ENCODE data around the gene ANKHD1.
A peak's percentile ranks its signal among the peaks of the same experiment; 100 is the strongest.
"Not testable (repeated sequence)": the region's sequence is repeated elsewhere in the genome, so short reads cannot be mapped to it uniquely, and the experiment has no call there.

The ANKHD1 gene

GRCh38 chr5:140575309-140575708, 173.7 kb downstream of the ANKHD1 start:
- Histone ChIP-seq H3K27ac (ENCODE audit: low read depth, low read length) (peak overlapping the region; percentile 85), H3K9ac (ENCODE audit: low read length in 5 of 5) (peak overlapping the region in 1 of 5 donors; percentile 6)

DNA sequence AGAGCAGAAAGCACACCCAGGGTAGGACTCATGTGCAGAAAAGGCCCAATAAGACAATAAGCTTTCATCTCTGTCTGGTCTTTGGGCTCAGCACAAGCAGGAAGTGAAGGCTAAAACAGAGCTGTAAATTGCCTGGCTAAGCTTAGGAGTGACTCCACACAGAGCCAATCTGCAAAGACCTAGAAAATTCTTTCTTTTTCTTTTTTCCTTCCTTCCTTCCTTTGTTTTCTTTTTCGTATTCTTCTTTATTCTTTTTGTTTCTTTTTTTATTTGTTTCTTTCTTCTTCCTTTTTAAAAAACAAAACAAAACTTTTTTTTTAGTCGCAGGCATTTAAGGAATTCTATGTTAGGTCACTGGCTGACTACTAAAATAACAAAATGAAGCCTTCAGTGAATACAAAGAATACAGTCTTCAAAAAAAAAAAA, 175.2 kb downstream of the ANKHD1 start:
- Histone ChIP-seq H3K27ac (ENCODE audit: low read depth, low read length) (no peak overlapping the region), H3K4me1 (ENCODE audit: control insufficient read depth in 5 of 5, insufficient read depth in 5 of 5, low read length in 5 of 5) (peaks cover 0 to 14% (median 8%) of the 10 kb centered on the region in 5 donors), H3K36me3 (ENCODE audit: control insufficient read depth in 5 of 5, insufficient read depth in 5 of 5, low read length in 5 of 5) (no peaks in the 10 kb centered on the region), H3K4me3 (ENCODE audit: low read depth in 1 of 5, low read length in 5 of 5) (no peak overlapping the region), H3K9ac (ENCODE audit: low read length in 5 of 5) (no peak overlapping the region), H3K9me3 (ENCODE audit: control insufficient read depth in 5 of 5, low read length in 5 of 5) (no peaks in the 10 kb centered on the region), H3K27me3 (ENCODE audit: control insufficient read depth in 5 of 5, insufficient read depth in 4 of 5, low read length in 5 of 5) (no peaks in the 10 kb centered on the region)

More at GRCh38 chr5:140575309-140575708, 173.7 kb downstream of the ANKHD1 start:
- peaks cover 0 to 1% (median 0%) of the 10 kb centered on the region in 5 donors for H3K36me3 ChIP-seq (ENCODE audit: control insufficient read depth in 5 of 5, insufficient read depth in 5 of 5, low read length in 5 of 5)
- H3K27me3 ChIP-seq (ENCODE audit: control insufficient read depth in 5 of 5, insufficient read depth in 4 of 5, low read length in 5 of 5) = no peaks in the 10 kb centered on the region
- H3K4me1 ChIP-seq (ENCODE audit: control insufficient read depth in 5 of 5, insufficient read depth in 5 of 5, low read length in 5 of 5) = peaks cover 0 to 25% (median 16%) of the 10 kb centered on the region in 5 donors
- no peak overlapping the region for H3K4me3 ChIP-seq (ENCODE audit: low read depth in 1 of 5, low read length in 5 of 5)
- no peaks in the 10 kb centered on the region for H3K9me3 ChIP-seq (ENCODE audit: control insufficient read depth in 5 of 5, low read length in 5 of 5)

- H3K9ac ChIP-seq (ENCODE audit: low read length in 5 of 5); H3K27me3 ChIP-seq (ENCODE audit: control insufficient read depth in 5 of 5, insufficient read depth in 4 of 5, low read length in 5 of 5); H3K27ac ChIP-seq (ENCODE audit: low read depth, low read length); H3K4me3 ChIP-seq (ENCODE audit: low read depth in 1 of 5, low read length in 5 of 5); H3K9me3 ChIP-seq (ENCODE audit: control insufficient read depth in 5 of 5, low read length in 5 of 5); H3K36me3 ChIP-seq (ENCODE audit: control insufficient read depth in 5 of 5, insufficient read depth in 5 of 5, low read length in 5 of 5): not testable (repeated sequence)
- H3K4me1 ChIP-seq (ENCODE audit: control insufficient read depth in 5 of 5, insufficient read depth in 5 of 5, low read length in 5 of 5) = peaks cover 0 to 10% (median 8%) of the 10 kb centered on the region in 5 donors
Observed at GRCh38 chr5:140579188-140579747, 177.6 kb downstream of the ANKHD1 start.

DNA sequence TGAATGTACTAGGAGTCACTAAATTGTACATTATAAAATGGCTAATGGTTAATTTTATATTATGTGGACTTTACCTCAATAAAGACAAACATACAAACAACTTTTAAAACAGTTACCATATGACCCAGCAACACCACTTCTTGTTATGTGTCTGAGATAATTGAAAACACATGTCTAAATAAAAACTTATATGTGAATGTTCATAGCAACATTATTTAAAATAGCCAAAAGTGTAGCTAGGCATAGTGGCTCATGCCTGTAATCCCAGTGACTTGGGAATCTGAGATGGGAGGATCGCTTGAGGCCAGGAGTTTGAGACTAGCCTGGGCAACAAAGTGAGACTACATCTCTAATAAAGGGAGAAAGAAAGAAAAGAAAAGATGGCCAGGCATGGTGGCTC, 185.9 kb downstream of the ANKHD1 start:
- no peak overlapping the region for H3K9ac ChIP-seq (ENCODE audit: low read length in 5 of 5)
- no peaks in the 10 kb centered on the region for H3K36me3 ChIP-seq (ENCODE audit: control insufficient read depth in 5 of 5, insufficient read depth in 5 of 5, low read length in 5 of 5)
- peaks cover 0 to 3% (median 0%) of the 10 kb centered on the region in 5 donors for H3K9me3 ChIP-seq (ENCODE audit: control insufficient read depth in 5 of 5, low read length in 5 of 5)
- H3K27ac ChIP-seq (ENCODE audit: low read depth, low read length) = no peak overlapping the region
- H3K4me3 ChIP-seq (ENCODE audit: low read depth in 1 of 5, low read length in 5 of 5) = no peak overlapping the region
- no peaks in the 10 kb centered on the region for H3K27me3 ChIP-seq (ENCODE audit: control insufficient read depth in 5 of 5, insufficient read depth in 4 of 5, low read length in 5 of 5)
- peaks cover 0 to 34% (median 14%) of the 10 kb centered on the region in 5 donors for H3K4me1 ChIP-seq (ENCODE audit: control insufficient read depth in 5 of 5, insufficient read depth in 5 of 5, low read length in 5 of 5)

DNA sequence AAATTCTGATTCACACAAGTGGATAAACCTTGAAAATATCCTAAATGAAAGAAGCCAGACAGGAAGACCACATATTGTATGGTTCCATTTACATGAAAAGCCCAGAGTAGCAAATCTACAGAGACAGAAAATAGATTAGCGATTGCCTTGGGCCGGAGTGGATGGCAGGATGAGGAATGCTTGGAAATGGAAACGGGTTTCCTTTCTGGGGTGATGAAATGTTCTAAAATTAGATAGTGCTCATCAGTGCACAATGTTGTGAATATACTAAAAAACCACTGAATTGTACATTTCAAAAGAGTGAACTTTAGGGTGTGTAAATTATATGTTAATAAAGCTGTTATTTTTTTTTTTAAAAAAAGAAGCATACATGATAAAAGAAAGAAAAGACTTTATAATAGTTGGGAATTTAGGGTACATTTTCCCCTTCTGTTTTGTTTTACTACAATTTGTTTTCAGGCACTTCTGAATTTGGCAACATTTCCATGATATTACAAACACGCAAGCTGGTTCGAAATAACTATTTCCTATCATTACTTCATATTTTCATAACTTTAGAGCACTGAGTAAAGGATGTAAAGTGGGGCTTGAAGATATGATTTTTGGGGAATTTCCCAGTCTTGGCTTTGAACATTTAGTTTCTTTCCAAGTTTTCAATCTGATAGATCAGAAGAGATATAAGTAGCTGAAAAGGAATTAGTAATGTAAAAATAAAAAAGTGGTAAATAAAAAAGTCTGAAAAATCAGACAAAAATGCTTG, 186.9 kb downstream of the ANKHD1 start:
- Histone ChIP-seq H3K9ac (ENCODE audit: low read length in 5 of 5) (peak overlapping the region in 3 of 5 donors; percentile 12 to 54 (median 14)), H3K36me3 (ENCODE audit: control insufficient read depth in 5 of 5, insufficient read depth in 5 of 5, low read length in 5 of 5) (no peaks in the 10 kb centered on the region), H3K27ac (ENCODE audit: low read depth, low read length) (peak overlapping the region; percentile 85), H3K27me3 (ENCODE audit: control insufficient read depth in 5 of 5, insufficient read depth in 4 of 5, low read length in 5 of 5) (no peaks in the 10 kb centered on the region), H3K9me3 (ENCODE audit: control insufficient read depth in 5 of 5, low read length in 5 of 5) (no peaks in the 10 kb centered on the region), H3K4me3 (ENCODE audit: low read depth in 1 of 5, low read length in 5 of 5) (no peak overlapping the region), H3K4me1 (ENCODE audit: control insufficient read depth in 5 of 5, insufficient read depth in 5 of 5, low read length in 5 of 5) (peaks cover 0 to 34% (median 14%) of the 10 kb centered on the region in 5 donors)
